Measurements from ENCODE around the gene IFNLR1. TPM values are rescaled to one million over a fixed set of nuclear protein-coding genes. Genes with fewer than 3 reads are reported as not detected.

Gene IFNLR1
- total RNA-seq, 2 experiments from 2014 or later, result 3.2 to 3.4 TPM

- ChIA-PET CTCF (interaction anchor here (0.5 to 0.9 kb wide), 2 partner anchors 78 to 214 kb away, joined by 3 to 4 read pairs; no protein-coding TSS in a partner anchor), POLR2A (no interaction called here)
- H3K27me3 Mint-ChIP-seq, result peaks cover 12% of the 10 kb centered on the region
- H3K27ac Mint-ChIP-seq, result no peak overlapping the region
- no peak for DNase-seq
- H3K4me1 Mint-ChIP-seq, result no peaks in the 10 kb centered on the region
- H3K36me3 Mint-ChIP-seq (ENCODE audit: low read depth), result no peaks in the 10 kb centered on the region
- no peaks in the 10 kb centered on the region for H3K9me3 Mint-ChIP-seq
- no peak overlapping the region for H3K4me3 Mint-ChIP-seq
Observed at GRCh38 chr1:24120965-24121364, 66.1 kb downstream of the IFNLR1 start.

GRCh38 chr1:24119859-24120756 is 67.0 kb downstream of the IFNLR1 start:
- CTCF ChIA-PET, result interaction anchor here (0.9 kb wide), 1 partner anchor 79 kb away, joined by 4 read pairs; no protein-coding TSS in a partner anchor
- Mint-ChIP-seq H3K4me3 (no peak overlapping the region), H3K36me3 (ENCODE audit: low read depth) (no peaks in the 10 kb centered on the region), H3K4me1 (no peaks in the 10 kb centered on the region), H3K27ac (no peak overlapping the region), H3K9me3 (no peaks in the 10 kb centered on the region), H3K27me3 (peaks cover 13% of the 10 kb centered on the region)
- no peak for DNase-seq
- POLR2A ChIA-PET, result no interaction called here

GRCh38 chr1:24119489-24119858 is 67.6 kb downstream of the IFNLR1 start:
- H3K9me3 Mint-ChIP-seq, result no peaks in the 10 kb centered on the region
- CTCF ChIA-PET, result no interaction called here
- no peaks in the 10 kb centered on the region for H3K4me1 Mint-ChIP-seq
- peaks cover 13% of the 10 kb centered on the region for H3K27me3 Mint-ChIP-seq
- no peak for DNase-seq
- H3K36me3 Mint-ChIP-seq (ENCODE audit: low read depth), result no peaks in the 10 kb centered on the region
- H3K27ac Mint-ChIP-seq, result no peak overlapping the region
- POLR2A ChIA-PET, result no interaction called here
- no peak overlapping the region for H3K4me3 Mint-ChIP-seq

GRCh38 chr1:24118410-24119242 is 68.5 kb downstream of the IFNLR1 start:
- no peaks in the 10 kb centered on the region for H3K4me1 Mint-ChIP-seq
- POLR2A ChIA-PET, result no interaction called here
- no peak overlapping the region for H3K27ac Mint-ChIP-seq
- no peaks in the 10 kb centered on the region for H3K9me3 Mint-ChIP-seq
- H3K36me3 Mint-ChIP-seq (ENCODE audit: low read depth), result no peaks in the 10 kb centered on the region
- H3K4me3 Mint-ChIP-seq, result no peak overlapping the region
- DNase-seq, result no peak
- peaks cover 15% of the 10 kb centered on the region for H3K27me3 Mint-ChIP-seq
- CTCF ChIA-PET, result no interaction called here

- ChIA-PET CTCF (interaction anchor here (0.6 kb wide), 1 partner anchor 86 kb away, joined by 3 read pairs; no protein-coding TSS in a partner anchor), POLR2A (no interaction called here)
- no peaks in the 10 kb centered on the region for H3K9me3 Mint-ChIP-seq
- H3K27ac Mint-ChIP-seq, result no peak overlapping the region
- peaks cover 15% of the 10 kb centered on the region for H3K27me3 Mint-ChIP-seq
- H3K4me3 Mint-ChIP-seq, result no peak overlapping the region
- DNase-seq, result no peak
- no peaks in the 10 kb centered on the region for H3K4me1 Mint-ChIP-seq
- no peaks in the 10 kb centered on the region for H3K36me3 Mint-ChIP-seq (ENCODE audit: low read depth)
Observed at GRCh38 chr1:24117722-24118409, 69.2 kb downstream of the IFNLR1 start.

- no peaks in the 10 kb centered on the region for H3K36me3 Mint-ChIP-seq (ENCODE audit: low read depth)
- no peak for DNase-seq
- no peak overlapping the region for H3K27ac Mint-ChIP-seq
- H3K4me3 Mint-ChIP-seq, result no peak overlapping the region
- POLR2A ChIA-PET, result no interaction called here
- peaks cover 5% of the 10 kb centered on the region for H3K4me1 Mint-ChIP-seq
- H3K27me3 Mint-ChIP-seq, result peaks cover 20% of the 10 kb centered on the region
- CTCF ChIA-PET, result interaction anchor here (1.3 kb wide), 1 partner anchor 12 kb away, joined by 3 read pairs; no protein-coding TSS in a partner anchor
- no peaks in the 10 kb centered on the region for H3K9me3 Mint-ChIP-seq
Observed at GRCh38 chr1:24117132-24117531, 70.0 kb downstream of the IFNLR1 start.

- H3K36me3 Mint-ChIP-seq (ENCODE audit: low read depth), result no peaks in the 10 kb centered on the region
- H3K4me3 Mint-ChIP-seq, result no peak overlapping the region
- peaks cover 23% of the 10 kb centered on the region for H3K27me3 Mint-ChIP-seq
- ChIA-PET CTCF (no interaction called here), POLR2A (no interaction called here)
- DNase-seq, result no peak
- H3K9me3 Mint-ChIP-seq, result no peaks in the 10 kb centered on the region
- peaks cover 5% of the 10 kb centered on the region for H3K4me1 Mint-ChIP-seq
- H3K27ac Mint-ChIP-seq, result no peak overlapping the region
Observed at GRCh38 chr1:24114753-24115152, 72.3 kb downstream of the IFNLR1 start.

- peaks cover 5% of the 10 kb centered on the region for H3K4me1 Mint-ChIP-seq
- no peak overlapping the region for H3K4me3 Mint-ChIP-seq
- CTCF ChIA-PET, result interaction anchor here (1.2 kb wide), 1 partner anchor 52 kb away, joined by 3 read pairs; no protein-coding TSS in a partner anchor
- H3K27ac Mint-ChIP-seq, result no peak overlapping the region
- peaks cover 21% of the 10 kb centered on the region for H3K27me3 Mint-ChIP-seq
- POLR2A ChIA-PET, result no interaction called here
- DNase-seq, result no peak
- H3K9me3 Mint-ChIP-seq, result no peaks in the 10 kb centered on the region
- H3K36me3 Mint-ChIP-seq (ENCODE audit: low read depth), result no peaks in the 10 kb centered on the region
Observed at GRCh38 chr1:24113641-24114033, 73.5 kb downstream of the IFNLR1 start.

- peak; percentile 74 for DNase-seq
- CTCF ChIA-PET, result interaction anchor here (0.8 to 2.2 kb wide), 6 partner anchors 10 to 51 kb away, joined by 3 to 6 read pairs (median 3); partner anchors contain the start of gene IL22RA1
- Mint-ChIP-seq H3K4me3 (no peak within 1 kb of the TSS), H3K36me3 (ENCODE audit: low read depth) (no peaks in the 10 kb centered on the region), H3K4me1 (peaks cover 5% of the 10 kb centered on the region), H3K27me3 (peaks cover 17% of the 10 kb centered on the region), H3K9me3 (no peaks in the 10 kb centered on the region), H3K27ac (no peak within 1 kb of the TSS)
- POLR2A ChIA-PET, result no interaction called here
Observed at GRCh38 chr1:24111996-24112779, 74.9 kb downstream of the IFNLR1 start, which contains the start of gene MYOM3. TSS of gene MYOM3 (minus strand) at chr1:24112135. CDS start at chr1:24108636, 3,499 bp downstream.

- ChIA-PET POLR2A (no interaction called here), CTCF (interaction anchor here (0.8 to 2.2 kb wide), 5 partner anchors 9 to 65 kb away, joined by 3 to 6 read pairs (median 3); partner anchors contain the start of gene IL22RA1)
- Mint-ChIP-seq H3K4me1 (peaks cover 5% of the 10 kb centered on the region), H3K36me3 (ENCODE audit: low read depth) (no peaks in the 10 kb centered on the region), H3K9me3 (no peaks in the 10 kb centered on the region), H3K4me3 (no peak overlapping the region), H3K27ac (no peak overlapping the region), H3K27me3 (peaks cover 17% of the 10 kb centered on the region)
- DNase-seq, result no peak
Observed at GRCh38 chr1:24111262-24111995, 75.7 kb downstream of the IFNLR1 start.

GRCh38 chr1:24110642-24111261 is 76.3 kb downstream of the IFNLR1 start:
- no peak overlapping the region for H3K4me3 Mint-ChIP-seq
- no peaks in the 10 kb centered on the region for H3K36me3 Mint-ChIP-seq (ENCODE audit: low read depth)
- ChIA-PET POLR2A (no interaction called here), CTCF (interaction anchor here (1.2 to 2.2 kb wide), 3 partner anchors 8 to 64 kb away, joined by 3 to 6 read pairs (median 3); no protein-coding TSS in a partner anchor)
- H3K4me1 Mint-ChIP-seq, result peaks cover 5% of the 10 kb centered on the region
- DNase-seq, result no peak
- H3K9me3 Mint-ChIP-seq, result no peaks in the 10 kb centered on the region
- no peak overlapping the region for H3K27ac Mint-ChIP-seq
- peaks cover 11% of the 10 kb centered on the region for H3K27me3 Mint-ChIP-seq

Measured in activated CD4-positive, alpha-beta T cell treated with anti-CD3 and anti-CD28 coated beads, Interleukin-2, amount 10 ng/mL, durations not matched to agents 7 days and 5 days (primary cell).